Measurements from ENCODE around the gene IDE. TPM values are rescaled to one million over a fixed set of nuclear protein-coding genes. Genes with fewer than 3 reads are reported as not detected.

IDE gene
- total and polyA plus RNA-seq, 9 of the 15 experiments (the other 6 are each of a cell fraction or from before 2014, with no cell fraction given) = 10.2 to 50.6 (median 33.2) TPM

- TF ChIP-seq CTCFL (IDR thresholded peaks at IDR 0.05; ENCODE audit: borderline replicate concordance, insufficient read depth, low read depth, low read length, poor library complexity, severe bottlenecking) = peak; percentile 70
- TF ChIP-seq KLF16 (IDR thresholded peaks at IDR 0.05) = no peak
- no peak for TF ChIP-seq HSF4 (CRISPR knock-in tag; IDR thresholded peaks at IDR 0.05; ENCODE audit: borderline replicate concordance)
- TF ChIP-seq CXXC5 (CRISPR knock-in tag; IDR thresholded peaks at IDR 0.05) = peak; percentile 73
- 0 out of 2 replicates have a peak, but pooled peaks have one; percentile 61 for TF ChIP-seq HEY1 (CRISPR knock-in tag; IDR thresholded peaks at IDR 0.05; ENCODE audit: borderline replicate concordance)
- TF ChIP-seq PHF8 (IDR thresholded peaks at IDR 0.05; ENCODE audit: borderline replicate concordance, low read length) = peak; percentile 66; the same call in 1 of the 2 replicates
- peak; percentile 47 for TF ChIP-seq GTF2B (IDR thresholded peaks at IDR 0.05; ENCODE audit: extremely low read depth, insufficient read length)
- TF ChIP-seq ZNF280B (CRISPR knock-in tag; IDR thresholded peaks at IDR 0.05) = no peak
- TF ChIP-seq TARDBP (IDR thresholded peaks at IDR 0.05) = no peak
- TF ChIP-seq POLR2H (tag; IDR thresholded peaks at IDR 0.05; ENCODE audit: low read depth) = peak; percentile 89
- TF ChIP-seq EWSR1 (IDR thresholded peaks at IDR 0.05; ENCODE audit: borderline replicate concordance, low read depth, partially characterized antibody) = no peak
- peak; percentile 55; the same call in 1 of the 2 replicates for TF ChIP-seq E2F3 (CRISPR knock-in tag; IDR thresholded peaks at IDR 0.05)
- peak; percentile 35; the same call in 1 of the 2 replicates for TF ChIP-seq SMAD4 (CRISPR knock-in tag; conservative IDR thresholded peaks at IDR 0.05)
- TF ChIP-seq CTBP1 (IDR thresholded peaks at IDR 0.05; ENCODE audit: borderline replicate concordance) = peak; percentile 52; the same call in 1 of the 2 replicates
- TF ChIP-seq NFYB (IDR thresholded peaks at IDR 0.05; ENCODE audit: extremely low read depth, insufficient read length) = peak; percentile 72
- TF ChIP-seq LCOR (CRISPR knock-in tag; IDR thresholded peaks at IDR 0.05) = peak; percentile 88
- peak; percentile 30 for TF ChIP-seq SP2 (IDR thresholded peaks at IDR 0.05; ENCODE audit: extremely low read depth, low read depth, low read length, poor library complexity, severe bottlenecking)
- TF ChIP-seq CHCHD3 (CRISPR knock-in tag; IDR thresholded peaks at IDR 0.05) = no peak; the same call in 1 of the 2 replicates
- peak; percentile 92 for TF ChIP-seq POLR2B (IDR thresholded peaks at IDR 0.05; ENCODE audit: low read depth, partially characterized antibody)
- peak; percentile 54 to 91; a peak in 2 of 4 replicates for TF ChIP-seq SIN3A (IDR thresholded peaks at IDR 0.05; ENCODE audit: borderline replicate concordance in 2 of 2, control insufficient read depth in 1 of 2, low read depth in 2 of 2, low read length in 2 of 2)
- TF ChIP-seq GTF2F1 (IDR thresholded peaks at IDR 0.05; ENCODE audit: low read depth, low read length) = peak; percentile 66; the same call in 1 of the 2 replicates
- TF ChIP-seq KHSRP (IDR thresholded peaks at IDR 0.05) = no peak; the same call in 1 of the 2 replicates
- TF ChIP-seq NRF1 (conservative IDR thresholded peaks at IDR 0.05 in 1 of 2, IDR thresholded peaks at IDR 0.05 in 1 of 2) = peak; percentile 80 to 82
- TF ChIP-seq FOXJ3 (CRISPR knock-in tag; IDR thresholded peaks at IDR 0.05) = no peak
Measured at GRCh38 chr10:92592761-92593618, 19.1 kb upstream of the IDE start, which contains the start of gene KIF11 (continued).

Data from K562 (cell line).